K562 (cell line): ENCODE results near the gene TOR1AIP1. TPM values are rescaled to one million over a fixed set of nuclear protein-coding genes. Genes with fewer than 3 reads are reported as not detected.
A peak's percentile ranks its signal among the peaks of the same experiment; 100 is the strongest.

Experiments
- ARID1B ChIP-seq: fragments of 450-650 bp; IDR thresholded peaks from 2 replicates; pipeline ENCODE4 v1.6.1; 2016; ENCODE audit warnings: antibody characterized with exemption, mild to moderate bottlenecking, inconsistent platforms
- CC2D1A ChIP-seq: fragments of 450-650 bp; IDR thresholded peaks from 2 replicates; pipeline ENCODE4 v1.6.1; 2017; ENCODE audit warnings: mild to moderate bottlenecking
- CREB3L1 ChIP-seq: fragments of 450-650 bp; IDR thresholded peaks from 2 replicates; pipeline ENCODE4 v1.6.1; 2014; ENCODE audit warnings: low read depth, mild to moderate bottlenecking, moderate library complexity, borderline replicate concordance
- DDX20 ChIP-seq: fragments of 450-650 bp; IDR thresholded peaks from 2 replicates; pipeline ENCODE4 v1.6.1; 2016; ENCODE audit warnings: missing genetic modification characterization, low read depth, mild to moderate bottlenecking, missing compliant biosample characterization, moderate library complexity
- FOXM1 ChIP-seq, 2 experiments: fragments of 450-650 bp in 1 of 2; sonication (generic) in 1 of 2; formaldehyde crosslinking in 1 of 2; IDR thresholded peaks; 2 replicates each; pipeline versions ENCODE4 v1.6.1 to v1.9.0; 2017 to 2022; ENCODE audit warnings: low read depth in 2 of 2, mild to moderate bottlenecking in 2 of 2, missing genetic modification reagents in 1 of 2, moderate library complexity in 1 of 2
- FOXP1 ChIP-seq: sonication (generic); formaldehyde crosslinking; IDR thresholded peaks from 2 replicates; pipeline ENCODE4 v1.8.0; 2022; ENCODE audit warnings: mild to moderate bottlenecking, missing genetic modification reagents
- HEY1 ChIP-seq: fragments of 250-450 bp; sonication (Bioruptor Pico); IDR thresholded peaks from 2 replicates; pipeline ENCODE4 v1.5.0; 2020; ENCODE audit warnings: mild to moderate bottlenecking, moderate library complexity, borderline replicate concordance
- HMGN3 ChIP-seq: IDR thresholded peaks from 2 replicates; pipeline ENCODE4 v1.6.1; 2011; ENCODE audit warnings: borderline replicate concordance, low read depth, mild to moderate bottlenecking, mixed read lengths, low read length; ENCODE audit not compliant: insufficient read length; ENCODE audit errors: extremely low read depth
- KDM2B ChIP-seq: fragments of 250-450 bp; sonication (Bioruptor Pico); IDR thresholded peaks from 2 replicates; pipeline ENCODE4 v1.8.0; 2021; ENCODE audit warnings: mild to moderate bottlenecking, moderate library complexity
- LEF1 ChIP-seq: fragments of 450-650 bp; IDR thresholded peaks from 2 replicates; pipeline ENCODE4 v1.6.1; 2016; ENCODE audit warnings: mild to moderate bottlenecking
- MAFK ChIP-seq: IDR thresholded peaks from 2 replicates; pipeline ENCODE4 v1.6.1; 2011; ENCODE audit warnings: low read length, improper control_type of control experiment
- MBD2 ChIP-seq: sonication (generic); IDR thresholded peaks from 2 replicates; pipeline ENCODE4 v1.6.1; 2016; ENCODE audit warnings: low read depth, borderline replicate concordance
- MLLT1 ChIP-seq, 2 experiments: fragments of 450-650 bp; IDR thresholded peaks; 2 replicates each; pipeline ENCODE4 v1.6.1; 2016
- MLX ChIP-seq, 2 experiments: fragments of 450-650 bp in 1 of 2; sonication (generic) in 1 of 2; formaldehyde crosslinking; conservative IDR thresholded peaks; 2 replicates each; pipeline versions ENCODE4 v1.4.0 to v1.8.1; 2020 to 2022; ENCODE audit warnings: mild to moderate bottlenecking in 1 of 2, missing genetic modification reagents in 1 of 2
- PCBP1 ChIP-seq: fragments of 200-400 bp; formaldehyde crosslinking; IDR thresholded peaks from 2 replicates; pipeline ENCODE4 v1.6.1; 2018; ENCODE audit warnings: mild to moderate bottlenecking, low read depth, low read length; ENCODE audit not compliant: poor library complexity, severe bottlenecking
- RBM22 ChIP-seq: fragments of 200-400 bp; formaldehyde crosslinking; IDR thresholded peaks from 2 replicates; pipeline ENCODE4 v1.6.1; 2018; ENCODE audit warnings: low read length, low read depth; ENCODE audit not compliant: poor library complexity, severe bottlenecking
- RBM34 ChIP-seq: fragments of 200-400 bp; formaldehyde crosslinking; IDR thresholded peaks from 2 replicates; pipeline ENCODE4 v1.6.1; 2018; ENCODE audit warnings: low read length, borderline replicate concordance; ENCODE audit not compliant: insufficient read depth
- SMAD3 ChIP-seq: fragments of 450-650 bp; formaldehyde crosslinking; conservative IDR thresholded peaks from 2 replicates; pipeline ENCODE4 v1.4.0; 2020; ENCODE audit warnings: mild to moderate bottlenecking
- TBL1XR1 ChIP-seq, 2 experiments: IDR thresholded peaks; 2 replicates each; pipeline ENCODE4 v1.6.1; 2012; ENCODE audit warnings: improper control_type of control experiment in 2 of 2, low read length in 2 of 2, mild to moderate bottlenecking in 1 of 2
- TSC22D4 ChIP-seq: fragments of 450-650 bp; IDR thresholded peaks from 2 replicates; pipeline ENCODE4 v1.6.1; 2016; ENCODE audit warnings: missing genetic modification characterization, missing biosample characterization, control low read depth
- ZNF740 ChIP-seq, 3 experiments: fragments of 200-800 bp in 1 of 3; sonication (Bioruptor generic) in 1 of 3; sonication (generic) in 1 of 3; formaldehyde crosslinking in 1 of 3; IDR thresholded peaks; 2 replicates each; pipeline versions ENCODE4 v1.6.1 to v1.8.0; 2016 to 2022; ENCODE audit warnings: mild to moderate bottlenecking in 2 of 3, missing compliant biosample characterization in 2 of 3, missing genetic modification characterization in 2 of 3, missing genetic modification reagents in 1 of 3
- polyA plus RNA-seq, 8 experiments: library from polyadenylated mRNA; depleted of rRNA in 4 of 8; stranded (reverse) in 5 of 8; unstranded in 3 of 8; fragments of >200 nt; fragmentation: Nextera tagmentation in 2 of 8; fragmentation: Illumina TruSeq in 1 of 8; extraction: Ambion mirVana in 2 of 8; extraction: Trizol in 1 of 8; gene quantifications; 2 replicates each; pipeline versions ENCODE4 v1.2.1 to v1.2.3, GENCODE V29; 2011 to 2014; ENCODE audit warnings: inconsistent platforms in 1 of 8, missing spikeins in 1 of 8
- total RNA-seq, 7 experiments: library from RNA; depleted of rRNA in 6 of 7; stranded (reverse); fragments of >200 nt in 6 of 7; fragmentation: Illumina TruSeq in 2 of 7; extraction: Trizol in 2 of 7; gene quantifications; 2 replicates each; pipeline versions ENCODE4 v1.2.1 to v1.2.3, GENCODE V29; 2011 to 2021; ENCODE audit warnings: low replicate concordance in 1 of 7

The TOR1AIP1 gene
- total and polyA plus RNA-seq, 9 of the 15 experiments (the other 6 are each of a cell fraction or from before 2014, with no cell fraction given), result 18.1 to 46.9 (median 35.5) TPM

- TF ChIP-seq RBM22 (no peak), MLX (CRISPR knock-in tag; conservative IDR thresholded peaks at IDR 0.05) (0 out of 4 replicates have a peak, but pooled peaks of 1 of the 2 experiments have one; percentile 65), ZNF740 (CRISPR knock-in tag; IDR thresholded peaks at IDR 0.05) (no peak), ZNF740 (tag; IDR thresholded peaks at IDR 0.05) (no peak), HEY1 (CRISPR knock-in tag) (no peak), TBL1XR1 (IDR thresholded peaks at IDR 0.05; ENCODE audit: low read length in 2 of 2) (peak; percentile 62 to 76; a peak in 3 of 4 replicates), ARID1B (no peak), RBM34 (no peak), SMAD3 (CRISPR knock-in tag) (no peak), MBD2 (peak; percentile 90), PCBP1 (no peak), CREB3L1 (peak; percentile 78; the same call in 1 of the 2 replicates), LEF1 (0 out of 2 replicates have a peak, but pooled peaks have one; percentile 14), MAFK (peak; percentile 32; the same call in 1 of the 2 replicates), CC2D1A (peak; percentile 59; the same call in 1 of the 2 replicates), HMGN3 (peak; percentile 64), DDX20 (tag) (no peak), FOXM1 (IDR thresholded peaks at IDR 0.05; ENCODE audit: low read depth) (peak; percentile 87), FOXM1 (CRISPR knock-in tag; IDR thresholded peaks at IDR 0.05; ENCODE audit: low read depth) (peak; percentile 33), TSC22D4 (no peak), FOXP1 (CRISPR knock-in tag) (0 out of 2 replicates have a peak, but pooled peaks have one; percentile 73), KDM2B (CRISPR knock-in tag) (no peak), MLLT1 (IDR thresholded peaks at IDR 0.05) (peak in 1 of 2 experiments; percentile 54; a peak in 2 of 4 replicates)
Observed at GRCh38 chr1:179877586-179878265, 4.4 kb upstream of the TOR1AIP1 start, which contains the start of gene TOR1AIP2 (continued).
